Nephron progenitor cell (in vitro differentiated cells): Measurements from ENCODE around the gene TTC34.

Experiments
- DNase-seq: peaks from one replicate; pipeline ENCODE4 v3.0.0; 2021
- H3K27ac Mint-ChIP-seq: 2 replicates; pipeline ENCODE4 v1.8.0; 2021; ENCODE audit warnings: mild to moderate bottlenecking, moderate library complexity, mixed read lengths
- H3K27me3 Mint-ChIP-seq: 2 replicates; pipeline ENCODE4 v1.8.0; 2021; ENCODE audit warnings: mild to moderate bottlenecking, low read depth, mixed read lengths; ENCODE audit not compliant: poor library complexity
- H3K36me3 Mint-ChIP-seq: 2 replicates; pipeline ENCODE4 v1.8.0; 2021; ENCODE audit warnings: low read depth, mixed read lengths
- H3K4me1 Mint-ChIP-seq: 2 replicates; pipeline ENCODE4 v1.8.0; 2021; ENCODE audit warnings: mixed read lengths
- H3K4me3 Mint-ChIP-seq: 2 replicates; pipeline ENCODE4 v1.8.0; 2021; ENCODE audit warnings: mild to moderate bottlenecking, moderate library complexity, mixed read lengths
- H3K9me3 Mint-ChIP-seq: 2 replicates; pipeline ENCODE4 v1.8.0; 2021; ENCODE audit warnings: mild to moderate bottlenecking, moderate library complexity, mixed read lengths
- CTCF ChIP-seq: fragments of 200-600 bp; sonication (generic); IDR thresholded peaks from 2 replicates; pipeline ENCODE4 v1.5.0; 2021; ENCODE audit warnings: antibody characterized with exemption

TTC34 gene

GRCh38 chr1:2587071-2587859 is 214.2 kb downstream of the TTC34 start:
- H3K36me3 Mint-ChIP-seq = peaks cover 10% of the 10 kb centered on the region
- H3K27me3 Mint-ChIP-seq = peaks cover 3% of the 10 kb centered on the region
- peaks cover 28% of the 10 kb centered on the region for H3K4me1 Mint-ChIP-seq
- H3K27ac Mint-ChIP-seq = no peak overlapping the region
- no peak for TF ChIP-seq CTCF
- peak overlapping the region; percentile 75 for H3K4me3 Mint-ChIP-seq
- DNase-seq = no peak
- peaks cover 5% of the 10 kb centered on the region for H3K9me3 Mint-ChIP-seq

GRCh38 chr1:2586154-2587070 is 215.1 kb downstream of the TTC34 start, which contains the start of gene PRXL2B:
TSS of gene PRXL2B (plus strand) at chr1:2586777. CDS start at chr1:2586886, 109 bp downstream.
- DNase-seq = peak; percentile 100
- H3K9me3 Mint-ChIP-seq = peaks cover 5% of the 10 kb centered on the region
- peaks cover 10% of the 10 kb centered on the region for H3K36me3 Mint-ChIP-seq
- H3K4me3 Mint-ChIP-seq = peak within 1 kb of the TSS; percentile 87
- no peak for TF ChIP-seq CTCF
- no peak within 1 kb of the TSS for H3K27ac Mint-ChIP-seq
- H3K4me1 Mint-ChIP-seq = peaks cover 34% of the 10 kb centered on the region
- H3K27me3 Mint-ChIP-seq = peaks cover 4% of the 10 kb centered on the region
